Neuronal stem cell (in vitro differentiated cells): ENCODE data around the gene ATG10.
"Not testable (repeated sequence)": the region's sequence is repeated elsewhere in the genome, so short reads cannot be mapped to it uniquely, and the experiment has no call there.

Experiments used
- DNase-seq: peaks from one replicate; pipeline ENCODE4 v3.0.0-alpha.2; 2013; ENCODE audit warnings: low spot score
- H2AFZ ChIP-seq: one replicate; pipeline ENCODE4 v1.6.1; 2013; ENCODE audit warnings: mild to moderate bottlenecking, low read length, inconsistent platforms
- H2AK5ac ChIP-seq: 2 replicates; pipeline ENCODE4 v1.6.1; 2013; ENCODE audit warnings: low read depth, mild to moderate bottlenecking, inconsistent platforms, low read length, moderate library complexity, mixed read lengths
- H2BK120ac ChIP-seq: 2 replicates; pipeline ENCODE4 v1.6.1; 2013; ENCODE audit warnings: low read depth, mild to moderate bottlenecking, inconsistent platforms, low read length, moderate library complexity, mixed read lengths
- H2BK12ac ChIP-seq: one replicate; pipeline ENCODE4 v1.6.1; 2013; ENCODE audit warnings: low read length, inconsistent platforms
- H2BK15ac ChIP-seq: 2 replicates; pipeline ENCODE4 v1.6.1; 2013; ENCODE audit warnings: mild to moderate bottlenecking, low read length, inconsistent platforms, mixed read lengths
- H2BK5ac ChIP-seq: one replicate; pipeline ENCODE4 v1.6.1; 2013; ENCODE audit warnings: inconsistent platforms, mild to moderate bottlenecking, low read length, moderate library complexity
- H3K14ac ChIP-seq: one replicate; pipeline ENCODE4 v1.6.1; 2013; ENCODE audit warnings: low read length, inconsistent platforms
- H3K18ac ChIP-seq: 2 replicates; pipeline ENCODE4 v1.6.1; 2013; ENCODE audit warnings: low read length, inconsistent platforms
- H3K23ac ChIP-seq: 2 replicates; pipeline ENCODE4 v1.6.1; 2013; ENCODE audit warnings: low read depth, mild to moderate bottlenecking, mixed read lengths, low read length, inconsistent platforms; ENCODE audit not compliant: poor library complexity
- H3K27ac ChIP-seq: replicated peaks from 3 replicates; pipeline ENCODE4 v1.5.1; 2013; ENCODE audit warnings: low read length, inconsistent platforms
- H3K27me3 ChIP-seq, 3 experiments: 2 replicates each; pipeline ENCODE4 v1.6.1; 2013; ENCODE audit warnings: low read length in 3 of 3, mild to moderate bottlenecking in 2 of 3, inconsistent platforms in 1 of 3, low read depth in 1 of 3, mixed read lengths in 1 of 3, moderate library complexity in 1 of 3; ENCODE audit not compliant: control insufficient read depth in 3 of 3, insufficient read depth in 3 of 3
- H3K36me3 ChIP-seq, 2 donors: replicated peaks in 1 of 2; 2 replicates each; pipeline ENCODE4 v1.6.1; 2013; ENCODE audit warnings: low read length in 2 of 2; ENCODE audit not compliant: control insufficient read depth in 2 of 2, insufficient read depth in 2 of 2
- H3K4ac ChIP-seq: 2 replicates; pipeline ENCODE4 v1.6.1; 2013; ENCODE audit warnings: inconsistent platforms, mild to moderate bottlenecking, low read length, moderate library complexity
- H3K4me1 ChIP-seq, 2 donors: 1 replicate in 1 of 2; 2 replicates in 1 of 2; pipeline ENCODE4 v1.6.1; 2013; ENCODE audit warnings: low read length in 2 of 2, low read depth in 1 of 2; ENCODE audit not compliant: control insufficient read depth in 2 of 2, insufficient read depth in 1 of 2
- H3K4me2 ChIP-seq: one replicate; pipeline ENCODE4 v1.6.1; 2013; ENCODE audit warnings: mild to moderate bottlenecking, low read length, inconsistent platforms; ENCODE audit not compliant: insufficient read depth, poor library complexity, severe bottlenecking
- H3K4me3 ChIP-seq, 2 donors: 2 replicates each; pipeline ENCODE4 v1.5.1; 2013; ENCODE audit warnings: low read length in 2 of 2, mild to moderate bottlenecking in 2 of 2, inconsistent platforms in 1 of 2, moderate library complexity in 1 of 2
- H3K79me1 ChIP-seq: one replicate; pipeline ENCODE4 v1.6.1; 2013; ENCODE audit warnings: low read depth, mild to moderate bottlenecking, inconsistent platforms, low read length, moderate library complexity
- H3K9ac ChIP-seq: one replicate; pipeline ENCODE4 v1.6.1; 2013; ENCODE audit warnings: mild to moderate bottlenecking, low read depth, low read length, inconsistent platforms; ENCODE audit not compliant: poor library complexity
- H3K9me3 ChIP-seq, 2 donors: replicated peaks in 1 of 2; 2 replicates each; pipeline versions ENCODE3 to v1.6.1; 2013; ENCODE audit warnings: low read length in 2 of 2, mild to moderate bottlenecking in 2 of 2, inconsistent platforms in 1 of 2, low read depth in 1 of 2, mixed read lengths in 1 of 2, moderate library complexity in 1 of 2; ENCODE audit not compliant: control insufficient read depth in 2 of 2, insufficient read depth in 1 of 2
- H4K8ac ChIP-seq: one replicate; pipeline ENCODE4 v1.6.1; 2013; ENCODE audit warnings: low read depth, mild to moderate bottlenecking, inconsistent platforms, low read length, moderate library complexity
- H4K91ac ChIP-seq: one replicate; pipeline ENCODE4 v1.6.1; 2013; ENCODE audit warnings: low read length, low read depth, mild to moderate bottlenecking, inconsistent platforms; ENCODE audit not compliant: poor library complexity
- WGBS, 2 donors: extraction: QIAGEN DNeasy Blood & Tissue Kit; methylation state at CpG; one replicate each; pipeline ENCODE4 v1.1.7; 2013; ENCODE audit warnings: missing lambda C conversion rate in 2 of 2, mixed read lengths in 1 of 2; ENCODE audit not compliant: insufficient read length in 2 of 2, insufficient replicate concordance in 1 of 2; ENCODE audit errors: extremely low coverage in 2 of 2; 5-methylcytosine and 5-hydroxymethylcytosine counted together

ATG10 gene

GRCh38 chr5:81980160-81980559, 8.3 kb downstream of the ATG10 start:
- H3K4ac ChIP-seq, result no peak overlapping the region
- H3K36me3 ChIP-seq, result peaks cover 0 to 4% of the 10 kb centered on the region in 2 donors
- no peak overlapping the region for H3K18ac ChIP-seq

DNA sequence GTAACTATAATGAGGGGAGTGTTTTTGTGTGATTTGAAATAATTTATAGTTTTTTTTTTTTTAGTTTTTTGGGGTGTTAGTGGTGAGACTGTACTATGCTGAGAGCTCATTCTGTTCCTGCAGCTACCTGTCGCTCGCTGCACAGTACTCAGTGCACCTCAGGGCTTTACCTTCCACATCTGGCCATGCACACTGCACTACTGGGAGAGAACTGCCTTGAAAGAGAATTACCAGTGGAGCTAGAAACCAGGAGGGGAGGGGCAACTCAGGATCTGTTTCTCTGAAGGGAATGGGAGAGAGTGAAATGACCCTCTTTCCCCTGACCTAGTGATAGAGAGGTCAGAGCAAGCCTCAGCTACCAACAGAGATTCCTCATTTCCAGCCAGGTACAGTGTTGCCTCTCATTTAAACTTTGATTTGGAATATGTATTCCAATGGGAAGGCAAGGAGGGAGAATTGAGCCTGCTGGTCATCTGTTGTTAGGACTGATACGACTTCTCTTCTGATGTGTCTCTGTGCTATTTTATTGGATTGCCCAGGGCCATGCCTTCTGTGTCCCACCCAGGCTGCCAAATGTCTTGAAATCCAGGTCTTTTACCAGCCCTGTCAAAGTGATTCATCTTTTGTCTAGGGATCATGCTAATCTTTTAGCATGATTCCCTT, 8.9 kb downstream of the ATG10 start:
- Histone ChIP-seq H3K4me1 (peaks cover 0 to 5% of the 10 kb centered on the region in 2 donors), H2AK5ac (no peak overlapping the region), H3K23ac (no peak overlapping the region), H4K8ac (no peak overlapping the region), H3K4ac (no peak overlapping the region), H3K18ac (no peak overlapping the region), H3K4me3 (no peak overlapping the region), H3K4me2 (no peak overlapping the region), H3K36me3 (peaks cover 0 to 4% of the 10 kb centered on the region in 2 donors), H4K91ac (no peak overlapping the region), H3K79me1 (no peaks in the 10 kb centered on the region), H3K9ac (no peak overlapping the region), H3K27ac (no peak overlapping the region), H3K14ac (no peak overlapping the region), H2BK15ac (no peak overlapping the region), H2BK5ac (no peak overlapping the region), H3K9me3 (no peaks in the 10 kb centered on the region), H2AFZ (no peak overlapping the region), H3K27me3 (no peaks in the 10 kb centered on the region), H2BK120ac (no peak overlapping the region), H2BK12ac (no peak overlapping the region)
- no CpG with 5 or more reads among the region's 3 CpGs for WGBS, 2 donors
- DNase-seq, result no peak

More at GRCh38 chr5:81980160-81980559, 8.3 kb downstream of the ATG10 start:
- Histone ChIP-seq H4K8ac (no peak overlapping the region), H2AFZ (no peak overlapping the region), H3K9ac (no peak overlapping the region), H2BK5ac (no peak overlapping the region), H4K91ac (no peak overlapping the region), H2BK12ac (no peak overlapping the region), H3K14ac (no peak overlapping the region), H3K79me1 (peaks cover 2% of the 10 kb centered on the region), H2AK5ac (no peak overlapping the region), H2BK15ac (no peak overlapping the region), H3K27me3 (no peaks in the 10 kb centered on the region), H2BK120ac (no peak overlapping the region), H3K4me1 (peaks cover 0 to 5% of the 10 kb centered on the region in 2 donors), H3K4me2 (no peak overlapping the region), H3K23ac (no peak overlapping the region), H3K9me3 (no peaks in the 10 kb centered on the region), H3K4me3 (no peak overlapping the region), H3K27ac (no peak overlapping the region)
- WGBS, 2 donors, result no CpG with 5 or more reads among the region's 3 CpGs
- DNase-seq, result no peak

DNA sequence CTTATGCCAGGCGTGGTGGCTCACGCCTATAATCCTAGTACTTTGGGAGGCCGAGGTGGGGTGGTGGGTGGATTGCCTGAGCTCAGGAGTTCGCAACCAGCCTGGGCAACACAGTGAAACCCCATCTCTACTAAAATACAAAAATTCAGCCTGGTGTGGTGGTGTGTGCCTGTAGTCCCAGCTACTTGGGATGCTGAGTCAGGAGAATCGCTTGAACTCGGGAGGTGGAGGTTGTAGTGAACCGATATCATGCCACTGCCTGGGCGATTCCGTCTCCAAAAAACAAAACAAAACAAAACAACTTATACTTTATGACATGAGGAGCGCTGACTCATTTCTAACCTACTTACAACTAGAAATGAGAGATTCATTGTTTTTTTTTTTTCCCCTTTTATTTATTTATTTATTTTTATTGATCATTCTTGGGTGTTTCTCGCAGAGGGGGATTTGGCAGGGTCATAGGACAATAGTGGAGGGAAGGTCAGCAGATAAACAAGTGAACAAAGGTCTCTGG, 10.4 kb downstream of the ATG10 start:
- not testable (repeated sequence) for H3K4me1 ChIP-seq, H2BK15ac ChIP-seq, H3K27me3 ChIP-seq, H2AFZ ChIP-seq, H2BK12ac ChIP-seq, H3K4ac ChIP-seq, H3K4me2 ChIP-seq, H3K79me1 ChIP-seq, H4K91ac ChIP-seq, H3K36me3 ChIP-seq, H4K8ac ChIP-seq, H2BK5ac ChIP-seq, H3K9ac ChIP-seq, H3K23ac ChIP-seq, H3K27ac ChIP-seq, DNase-seq, H3K14ac ChIP-seq, H3K18ac ChIP-seq, H2BK120ac ChIP-seq, H3K4me3 ChIP-seq, H3K9me3 ChIP-seq, H2AK5ac ChIP-seq
- no CpG with 5 or more reads among the region's 11 CpGs for WGBS, 2 donors

DNA sequence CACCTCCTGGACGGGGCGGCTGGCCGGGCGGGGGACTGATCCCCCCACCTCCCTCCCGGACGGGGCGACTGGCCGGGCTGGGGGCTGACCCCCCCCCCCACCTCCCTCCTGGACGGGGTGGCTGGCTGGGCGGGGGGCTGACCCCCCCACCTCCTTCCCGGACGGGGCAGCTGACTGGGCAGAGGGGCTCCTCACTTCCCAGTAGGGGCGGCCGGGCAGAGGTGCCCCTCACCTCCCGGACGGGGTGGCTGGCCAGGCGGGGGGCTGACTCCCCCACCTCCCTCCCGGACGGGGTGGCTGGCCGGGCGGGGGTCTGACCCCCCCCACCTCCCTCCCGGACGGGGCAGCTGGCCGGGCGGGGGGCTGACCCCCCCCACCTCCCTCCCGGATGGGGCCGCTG, 11.3 kb downstream of the ATG10 start:
- WGBS, 2 donors, result no CpG with 5 or more reads among the region's 27 CpGs
- H3K4me1 ChIP-seq, H3K27ac ChIP-seq, H2BK120ac ChIP-seq, H3K23ac ChIP-seq, H4K91ac ChIP-seq, H3K4ac ChIP-seq, H3K4me3 ChIP-seq, H3K9me3 ChIP-seq, H3K36me3 ChIP-seq, DNase-seq, H3K79me1 ChIP-seq, H3K27me3 ChIP-seq, H3K14ac ChIP-seq, H4K8ac ChIP-seq, H2BK5ac ChIP-seq, H2BK12ac ChIP-seq, H3K18ac ChIP-seq, H3K9ac ChIP-seq, H2AK5ac ChIP-seq, H2BK15ac ChIP-seq, H2AFZ ChIP-seq, H3K4me2 ChIP-seq: not testable (repeated sequence)
